Muscle of leg (tissue), 16 donors: ENCODE measurements around the gene SLC5A9. TPM values are rescaled to one million over a fixed set of nuclear protein-coding genes. Genes with fewer than 3 reads are reported as not detected.

Source experiments
- DNase-seq: peaks from one replicate; pipeline ENCODE4 v3.0.0; 2013
- H3K27ac ChIP-seq: one replicate; pipeline ENCODE4 v1.5.1; 2013; ENCODE audit warnings: mild to moderate bottlenecking, low read length, control low read depth
- H3K27me3 ChIP-seq: one replicate; pipeline ENCODE4 v1.6.1; 2013; ENCODE audit warnings: low read length; ENCODE audit not compliant: control insufficient read depth, insufficient read depth
- H3K36me3 ChIP-seq: one replicate; pipeline ENCODE4 v1.6.1; 2013; ENCODE audit warnings: low read length; ENCODE audit not compliant: control insufficient read depth, insufficient read depth
- H3K4me1 ChIP-seq: one replicate; pipeline ENCODE4 v1.6.1; 2013; ENCODE audit warnings: low read length; ENCODE audit not compliant: control insufficient read depth, insufficient read depth
- H3K4me3 ChIP-seq: one replicate; pipeline ENCODE4 v1.5.1; 2013; ENCODE audit warnings: low read length, control low read depth
- H3K9me3 ChIP-seq: replicated peaks from 2 replicates; pipeline ENCODE4 v1.6.1; 2013; ENCODE audit warnings: low read depth, low read length; ENCODE audit not compliant: control insufficient read depth
- WGBS: methylation state at CpG from one replicate; pipeline ENCODE4 v1.1.5; 2013; ENCODE audit warnings: missing lambda C conversion rate; ENCODE audit not compliant: insufficient coverage; 5-methylcytosine and 5-hydroxymethylcytosine counted together
- long read RNA-seq, 11 donors: transcript quantifications; one replicate each; lab custom pipeline, GENCODE V29; 2026
- polyA plus RNA-seq, 8 donors: library from polyadenylated mRNA; unstranded; fragments of 120-200 nt; gene quantifications; one replicate each; pipeline versions ENCODE4 v1.2.1 to v1.2.3, GENCODE V29; 2013; ENCODE audit warnings: inconsistent platforms in 1 of 8, low replicate concordance in 1 of 8; ENCODE audit not compliant: insufficient read length in 8 of 8, insufficient read depth in 1 of 8
- total RNA-seq: library from RNA; stranded (reverse); fragments of 120-200 nt; gene quantifications from one replicate; pipeline ENCODE4 v1.2.4, GENCODE V29; 2013

SLC5A9 gene
- total RNA-seq = 0.04 TPM
- polyA plus RNA-seq = 1 to 10 TPM in 4 of 8 donors, under 1 TPM in 4; 0.29 to 8.9 (median 1.1) TPM
- long read RNA-seq, donor 1 = 0 reads
- long read RNA-seq, donor 2 = 0 reads
- long read RNA-seq, donor 3 = 0 reads
- long read RNA-seq, donor 4 = 0 reads
- long read RNA-seq, donor 5 = 0 reads
- long read RNA-seq, donor 6 = 0 reads
- long read RNA-seq, donor 7 = 0 reads
- long read RNA-seq, donor 8 = 0 reads
- long read RNA-seq, donor 9 = 0 reads
- long read RNA-seq, donor 10 = 0 reads
- long read RNA-seq, donor 11 = 0 reads

- Histone ChIP-seq H3K4me3 (no peak within 1 kb of the TSS), H3K9me3 (no peaks in the 10 kb centered on the region), H3K36me3 (no peaks in the 10 kb centered on the region), H3K27ac (no peak within 1 kb of the TSS), H3K27me3 (no peaks in the 10 kb centered on the region), H3K4me1 (peaks cover under 1% of the 10 kb centered on the region)
- 73% methylated on average over 4 of the region's 8 CpGs for WGBS
- DNase-seq = no peak
Observed at GRCh38 chr1:48222501-48223242, at the start of gene SLC5A9. SLC5A9 (plus strand) TSS chr1:48222716; CDS start chr1:48222737, 21 bp downstream.

GRCh38 chr1:48175116-48175515 lies 47.4 kb upstream of the SLC5A9 start:
- Histone ChIP-seq H3K27ac (no peak overlapping the region), H3K4me3 (no peak overlapping the region), H3K36me3 (no peaks in the 10 kb centered on the region), H3K4me1 (no peaks in the 10 kb centered on the region), H3K9me3 (no peaks in the 10 kb centered on the region), H3K27me3 (no peaks in the 10 kb centered on the region)
- no peak for DNase-seq

GRCh38 chr1:48177257-48177656 lies 45.3 kb upstream of the SLC5A9 start:
- no peak overlapping the region for H3K27ac ChIP-seq
- no peaks in the 10 kb centered on the region for H3K36me3 ChIP-seq
- no peaks in the 10 kb centered on the region for H3K27me3 ChIP-seq
- no peak overlapping the region for H3K4me3 ChIP-seq
- no peaks in the 10 kb centered on the region for H3K9me3 ChIP-seq
- H3K4me1 ChIP-seq = no peaks in the 10 kb centered on the region
- no peak for DNase-seq
- 89% methylated on average over 2 of the region's 4 CpGs for WGBS

- peaks cover under 1% of the 10 kb centered on the region for H3K9me3 ChIP-seq
- H3K4me3 ChIP-seq = no peak overlapping the region
- no peak overlapping the region for H3K27ac ChIP-seq
- H3K4me1 ChIP-seq = no peaks in the 10 kb centered on the region
- DNase-seq = no peak
- 44% methylated on average over 3 of the region's 5 CpGs for WGBS
- no peaks in the 10 kb centered on the region for H3K27me3 ChIP-seq
- no peaks in the 10 kb centered on the region for H3K36me3 ChIP-seq
Observed at GRCh38 chr1:48181669-48182367, 40.7 kb upstream of the SLC5A9 start.

GRCh38 chr1:48182439-48182838 lies 40.1 kb upstream of the SLC5A9 start:
- Histone ChIP-seq H3K4me3 (no peak overlapping the region), H3K36me3 (no peaks in the 10 kb centered on the region), H3K27me3 (no peaks in the 10 kb centered on the region), H3K9me3 (peaks cover 4% of the 10 kb centered on the region), H3K27ac (no peak overlapping the region), H3K4me1 (no peaks in the 10 kb centered on the region)
- 83% methylated on average over 2 of the region's 2 CpGs for WGBS
- no peak for DNase-seq

GRCh38 chr1:48186306-48186839 lies 36.1 kb upstream of the SLC5A9 start:
- WGBS = 0% methylated on average over 1 of the region's 3 CpGs
- no peaks in the 10 kb centered on the region for H3K27me3 ChIP-seq
- H3K27ac ChIP-seq = no peak overlapping the region
- no peak for DNase-seq
- no peak overlapping the region for H3K4me3 ChIP-seq
- peaks cover 18% of the 10 kb centered on the region for H3K9me3 ChIP-seq
- no peaks in the 10 kb centered on the region for H3K36me3 ChIP-seq
- no peaks in the 10 kb centered on the region for H3K4me1 ChIP-seq

- DNase-seq = no peak
- Histone ChIP-seq H3K9me3 (peaks cover 18% of the 10 kb centered on the region), H3K4me1 (no peaks in the 10 kb centered on the region), H3K4me3 (no peak overlapping the region), H3K27me3 (no peaks in the 10 kb centered on the region), H3K36me3 (no peaks in the 10 kb centered on the region), H3K27ac (no peak overlapping the region)
Observed at GRCh38 chr1:48187969-48188563, 34.5 kb upstream of the SLC5A9 start.

- no peaks in the 10 kb centered on the region for H3K4me1 ChIP-seq
- DNase-seq = no peak
- H3K27me3 ChIP-seq = no peaks in the 10 kb centered on the region
- H3K9me3 ChIP-seq = peaks cover 18% of the 10 kb centered on the region
- H3K36me3 ChIP-seq = no peaks in the 10 kb centered on the region
- H3K4me3 ChIP-seq = no peak overlapping the region
- no peak overlapping the region for H3K27ac ChIP-seq
- WGBS = 66% methylated on average over 2 of the region's 3 CpGs
Observed at GRCh38 chr1:48190881-48191280, 31.6 kb upstream of the SLC5A9 start.

- H3K27me3 ChIP-seq = no peaks in the 10 kb centered on the region
- no CpG with 5 or more reads among the region's 2 CpGs for WGBS
Observed at GRCh38 chr1:48194801-48195200, 27.7 kb upstream of the SLC5A9 start.

GRCh38 chr1:48196237-48196636 lies 26.3 kb upstream of the SLC5A9 start:
- peak; percentile 10 for DNase-seq
- WGBS = no CpG with 5 or more reads among the region's 7 CpGs
- Histone ChIP-seq H3K4me3 (no peak overlapping the region), H3K36me3 (no peaks in the 10 kb centered on the region), H3K4me1 (no peaks in the 10 kb centered on the region), H3K27me3 (no peaks in the 10 kb centered on the region), H3K27ac (no peak overlapping the region), H3K9me3 (no peaks in the 10 kb centered on the region)

More at GRCh38 chr1:48194801-48195200, 27.7 kb upstream of the SLC5A9 start:
- no peak overlapping the region for H3K27ac ChIP-seq
- no peak for DNase-seq
- H3K4me1 ChIP-seq = no peaks in the 10 kb centered on the region
- no peak overlapping the region for H3K4me3 ChIP-seq
- H3K36me3 ChIP-seq = no peaks in the 10 kb centered on the region
- peaks cover 3% of the 10 kb centered on the region for H3K9me3 ChIP-seq
